ENCODE data around the gene LCLAT1.

Gene LCLAT1

DNA sequence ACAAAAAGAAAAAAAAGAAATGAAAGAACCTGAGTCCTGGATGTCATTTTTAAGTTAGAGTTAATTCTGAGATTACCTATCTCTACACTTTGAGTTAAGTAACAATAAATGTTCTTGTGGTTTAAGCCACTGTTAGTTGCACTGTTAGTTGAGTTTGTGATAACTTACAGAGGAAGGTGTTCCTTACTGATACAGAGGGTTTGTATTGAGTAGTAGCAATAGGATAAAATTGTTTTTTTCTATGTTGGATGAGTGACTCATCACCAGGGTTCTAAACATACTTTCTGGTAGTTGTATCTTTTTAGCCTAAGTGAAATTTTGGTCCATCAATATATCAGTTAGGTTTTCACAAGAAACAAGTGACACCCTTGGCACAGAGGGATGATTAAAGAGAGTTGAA, 4.0 kb upstream of the LCLAT1 start:
- no peak overlapping the region for H3K4me3 ChIP-seq (ENCODE audit: low read depth in 1 of 2, low read length in 1 of 2)
- no peaks in the 10 kb centered on the region for H3K36me3 ChIP-seq
- no peaks in the 10 kb centered on the region for H3K9me3 ChIP-seq
- TF ChIP-seq CTCF (IDR thresholded peaks at IDR 0.05), result no peak
- H3K27me3 ChIP-seq, result no peaks in the 10 kb centered on the region
- peaks cover 30% of the 10 kb centered on the region in 2 experiments for H3K4me1 ChIP-seq (ENCODE audit: control insufficient read depth in 1 of 2, insufficient read depth in 1 of 2, low read depth in 1 of 2, low read length in 1 of 2)
- H3K27ac ChIP-seq, result no peak overlapping the region

- peak overlapping the region; percentile 56 for H3K27ac ChIP-seq
- H3K4me3 ChIP-seq (ENCODE audit: low read depth in 1 of 2, low read length in 1 of 2), result no peak overlapping the region
- H3K4me1 ChIP-seq (ENCODE audit: control insufficient read depth in 1 of 2, insufficient read depth in 1 of 2, low read depth in 1 of 2, low read length in 1 of 2), result peaks cover 34 to 36% of the 10 kb centered on the region in 2 experiments
- H3K36me3 ChIP-seq, result no peaks in the 10 kb centered on the region
- no peak for TF ChIP-seq CTCF (IDR thresholded peaks at IDR 0.05)
- no peaks in the 10 kb centered on the region for H3K27me3 ChIP-seq
- H3K9me3 ChIP-seq, result no peaks in the 10 kb centered on the region
Observed at GRCh38 chr2:30444273-30444672, 2.8 kb upstream of the LCLAT1 start.

DNA sequence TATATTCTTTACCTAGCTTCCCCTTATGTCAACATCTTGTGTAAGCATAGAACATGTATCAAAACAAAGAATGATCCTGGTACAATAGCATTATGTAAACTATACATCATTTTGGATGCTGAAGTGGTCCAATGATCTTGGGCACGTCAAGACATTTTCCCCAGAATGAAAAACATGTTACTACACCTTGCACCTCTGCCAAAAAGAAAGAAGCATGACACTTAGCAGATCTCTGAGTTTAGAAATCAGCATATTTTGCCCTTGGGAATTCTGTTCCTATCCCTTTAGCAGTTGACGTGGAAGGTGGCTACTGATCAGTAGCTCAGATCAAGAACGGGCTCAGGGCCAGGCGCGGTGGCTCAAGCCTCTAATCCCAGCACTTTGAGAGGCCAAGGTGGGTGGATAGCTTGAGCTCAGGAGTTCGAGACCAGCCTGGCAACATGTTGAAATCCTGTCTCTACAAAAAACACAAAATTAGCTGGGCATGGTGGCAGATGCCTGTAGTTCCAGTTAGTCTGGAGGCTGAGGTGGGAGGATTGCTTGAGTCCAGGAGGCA, 1.7 kb upstream of the LCLAT1 start:
- TF ChIP-seq CTCF (IDR thresholded peaks at IDR 0.05), result no peak
- Histone ChIP-seq H3K27me3 (no peaks in the 10 kb centered on the region), H3K9me3 (no peaks in the 10 kb centered on the region), H3K27ac (no peak overlapping the region), H3K4me3 (ENCODE audit: low read depth in 1 of 2, low read length in 1 of 2) (no peak overlapping the region), H3K4me1 (ENCODE audit: control insufficient read depth in 1 of 2, insufficient read depth in 1 of 2, low read depth in 1 of 2, low read length in 1 of 2) (peaks cover 34 to 36% of the 10 kb centered on the region in 2 experiments), H3K36me3 (no peaks in the 10 kb centered on the region)

DNA sequence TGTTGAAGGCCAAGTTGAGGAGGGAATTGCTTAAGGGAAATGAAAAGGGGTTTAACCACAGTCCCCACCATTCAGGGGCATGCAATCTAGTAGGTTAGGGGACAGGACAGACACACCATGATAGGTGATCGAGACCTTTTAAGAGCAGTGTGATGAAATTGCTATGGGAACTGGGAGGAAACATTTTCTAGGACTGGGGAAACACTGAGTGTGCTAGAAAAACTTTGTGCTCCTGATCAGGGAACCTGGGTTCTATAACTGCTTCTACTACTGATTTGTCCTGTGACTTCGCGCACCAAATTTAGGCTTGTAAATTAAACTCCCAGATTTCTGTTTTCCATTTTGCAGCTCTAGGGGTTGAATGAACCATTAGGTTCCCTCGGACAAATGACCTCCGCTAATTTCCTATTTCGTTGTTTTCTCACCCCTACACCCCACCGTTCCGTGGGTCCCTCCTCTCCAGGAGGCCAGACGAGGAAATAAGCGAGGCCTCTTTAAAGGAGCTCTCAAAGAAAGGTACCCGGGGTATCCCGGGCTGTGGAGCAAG, 371 bp upstream of the LCLAT1 start:
- no peaks in the 10 kb centered on the region for H3K36me3 ChIP-seq

DNA sequence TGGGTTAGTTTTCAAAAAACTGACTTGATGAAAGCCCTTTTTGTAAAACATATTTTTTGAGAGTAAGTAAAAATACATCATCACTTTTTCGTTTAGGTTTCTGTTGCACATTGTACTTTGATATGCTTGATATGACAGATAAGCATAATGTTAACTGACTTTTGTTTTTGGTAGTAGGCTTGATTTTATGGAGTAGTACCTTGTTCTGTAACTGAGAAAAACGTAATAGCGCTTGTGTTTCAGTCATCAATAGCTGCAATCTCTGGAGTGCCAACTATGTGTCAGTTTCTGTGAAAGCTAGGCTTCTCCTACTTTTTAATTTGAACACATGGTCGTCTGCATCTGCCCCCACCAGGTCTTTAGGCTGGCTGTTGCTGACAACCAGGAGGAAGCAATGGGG, 1.3 kb downstream of the LCLAT1 start:
- Histone ChIP-seq H3K4me1 (ENCODE audit: control insufficient read depth in 1 of 2, insufficient read depth in 1 of 2, low read depth in 1 of 2, low read length in 1 of 2) (peaks cover 36 to 39% of the 10 kb centered on the region in 2 experiments), H3K27me3 (no peaks in the 10 kb centered on the region), H3K27ac (no peak overlapping the region), H3K9me3 (no peaks in the 10 kb centered on the region), H3K36me3 (no peaks in the 10 kb centered on the region), H3K4me3 (ENCODE audit: low read depth in 1 of 2, low read length in 1 of 2) (no peak overlapping the region)
- TF ChIP-seq CTCF (IDR thresholded peaks at IDR 0.05), result no peak

More for the DNA sequence above, 371 bp upstream of the LCLAT1 start:
- peak overlapping the region; percentile 93 to 94 for H3K4me3 ChIP-seq (ENCODE audit: low read depth in 1 of 2, low read length in 1 of 2)
- peak overlapping the region; percentile 74 for H3K27ac ChIP-seq
- H3K27me3 ChIP-seq, result no peaks in the 10 kb centered on the region
- TF ChIP-seq CTCF (IDR thresholded peaks at IDR 0.05), result no peak
- peaks cover 34 to 36% of the 10 kb centered on the region in 2 experiments for H3K4me1 ChIP-seq (ENCODE audit: control insufficient read depth in 1 of 2, insufficient read depth in 1 of 2, low read depth in 1 of 2, low read length in 1 of 2)
- no peaks in the 10 kb centered on the region for H3K9me3 ChIP-seq
